ENCODE results near the gene ARL15. TPM values are rescaled to one million over a fixed set of nuclear protein-coding genes. Genes with fewer than 3 reads are reported as not detected.

ARL15 gene
- total and polyA plus RNA-seq, 9 of the 15 experiments (the other 6 are each of a cell fraction or from before 2014, with no cell fraction given), result 18.5 to 80.4 (median 57.0) TPM

- in situ Hi-C loops (cut with MboI), result no loop called here
- peak; percentile 6 for FAIRE-seq
- TF ChIP-seq NFRKB (IDR thresholded peaks at IDR 0.05; ENCODE audit: low read depth) (0 out of 2 replicates have a peak, but pooled peaks have one; percentile 2), MGA (IDR thresholded peaks at IDR 0.05) (0 out of 2 replicates have a peak, but pooled peaks have one; percentile 4), ZNF12 (CRISPR knock-in tag; IDR thresholded peaks at IDR 0.05) (no peak), TAL1 (IDR thresholded peaks at IDR 0.05) (no peak), STAT5B (CRISPR knock-in tag; IDR thresholded peaks at IDR 0.05) (no peak), ARID2 (IDR thresholded peaks at IDR 0.05) (no peak), PHB (CRISPR knock-in tag; IDR thresholded peaks at IDR 0.05) (no peak), SMC3 (conservative IDR thresholded peaks at IDR 0.05; ENCODE audit: insufficient read depth, low read depth, low read length) (no peak), NONO (IDR thresholded peaks at IDR 0.05; ENCODE audit: low read depth in 2 of 2, low read length in 1 of 2) (peak in 1 of 2 experiments; percentile 3; a peak in 1 of 4 replicates), MTA1 (IDR thresholded peaks at IDR 0.05; ENCODE audit: borderline replicate concordance) (no peak), ELK3 (CRISPR knock-in tag; IDR thresholded peaks at IDR 0.05) (no peak)
Observed at GRCh38 chr5:54311176-54311677, 854 bp upstream of the ARL15 start.

More at GRCh38 chr5:54311176-54311677, 854 bp upstream of the ARL15 start:
- Histone ChIP-seq H3K27ac (ENCODE audit: extremely low read depth, low read depth, low read length) (peak overlapping the region; percentile 94), H4K20me1 (replicated peaks; ENCODE audit: control insufficient read depth, insufficient read depth, low read length) (no peaks in the 10 kb centered on the region), H3K9ac (ENCODE audit: insufficient read depth in 1 of 2, low read depth in 2 of 2, low read length in 2 of 2) (peak overlapping the region; percentile 88 to 94), H3K9me1 (ENCODE audit: control insufficient read depth, insufficient read depth, low read length) (no peaks in the 10 kb centered on the region), H3K27me3 (ENCODE audit: control insufficient read depth in 2 of 2, insufficient read depth in 2 of 2, low read length in 2 of 2) (no peaks in the 10 kb centered on the region), H3K79me2 (ENCODE audit: control insufficient read depth, insufficient read depth, low read length) (peaks cover 89% of the 10 kb centered on the region), H3K4me3 (peak overlapping the region; percentile 75), H3K4me1 (replicated peaks in 1 of 2; ENCODE audit: control insufficient read depth in 2 of 2, insufficient read depth in 2 of 2, low read length in 2 of 2) (peaks cover 8 to 43% of the 10 kb centered on the region in 2 experiments), H3K36me3 (ENCODE audit: control insufficient read depth, insufficient read depth, low read length) (peaks cover 16% of the 10 kb centered on the region), H3K9me3 (replicated peaks; ENCODE audit: control insufficient read depth, insufficient read depth, low read depth, low read length) (no peaks in the 10 kb centered on the region), H3K4me2 (ENCODE audit: insufficient read depth, low read length) (peak overlapping the region; percentile 93), H2AFZ (ENCODE audit: low read depth, low read length) (peak overlapping the region; percentile 52; the same call in 1 of the 2 replicates)
- no TSS peak for BruUV-seq (replicated peaks)
- DNase-seq (ENCODE audit: extremely low read depth in 1 of 4, low spot score in 3 of 4) (peak in 1 of 4 experiments; percentile 51), ATAC-seq (no peak; the same call in 2 of the 3 replicates)
- intact Hi-C loops (cut with micrococcal nuclease), result loop anchor here (1.0 to 5.0 kb wide), 5 partner anchors 16 to 178 kb away; no protein-coding TSS in a partner anchor
- ChIA-PET POLR2A (interaction anchor here (0.6 to 2.8 kb wide), 33 partner anchors 8 to 870 kb away, joined by 3 to 58 read pairs (median 4); no protein-coding TSS in a partner anchor), CTCF (ENCODE audit: low intra/inter-chr PET ratio) (no interaction called here)
- under 1% methylated on average over 16 of the region's 16 CpGs for WGBS (ENCODE audit: insufficient coverage, low coverage, missing lambda C conversion rate)

All from K562 (cell line).